HG02884 (cell line): Measurements from ENCODE around the gene CNGA3.

Source experiments
- ATAC-seq: cut with Tn5 transposase; IDR thresholded peaks from one replicate; pipeline ENCODE4 v1.9.1; 2021; ENCODE audit warnings: mild to moderate bottlenecking, moderate library complexity; ENCODE audit not compliant: unreplicated experiment

CNGA3 gene

GRCh38 chr2:98324181-98324580 lies 22.1 kb upstream of the CNGA3 start:
- ATAC-seq: no peak

GRCh38 chr2:98327776-98328175 lies 18.5 kb upstream of the CNGA3 start:
- ATAC-seq: no peak

DNA sequence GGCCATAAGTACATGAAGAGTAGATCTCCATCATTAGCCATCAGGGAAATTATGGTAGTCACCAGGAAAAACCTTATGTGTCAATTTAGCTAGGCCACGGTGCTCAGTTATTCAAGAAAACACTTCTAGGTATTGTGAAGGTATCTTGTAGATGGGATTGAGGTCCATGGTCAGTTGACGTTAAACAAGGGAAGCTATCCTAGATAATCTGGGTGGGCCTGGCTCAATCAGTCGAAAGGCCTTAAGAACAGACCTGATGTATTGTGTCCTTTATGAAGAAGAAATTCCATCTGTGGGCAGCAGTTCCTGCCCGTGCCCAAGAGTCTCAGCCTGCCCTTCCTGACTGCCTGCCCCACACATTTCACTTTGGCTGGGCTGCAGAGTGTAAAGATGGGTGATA lies 16.7 kb upstream of the CNGA3 start:
- ATAC-seq: no peak

GRCh38 chr2:98332989-98333388 lies 13.3 kb upstream of the CNGA3 start:
- ATAC-seq: no peak

DNA sequence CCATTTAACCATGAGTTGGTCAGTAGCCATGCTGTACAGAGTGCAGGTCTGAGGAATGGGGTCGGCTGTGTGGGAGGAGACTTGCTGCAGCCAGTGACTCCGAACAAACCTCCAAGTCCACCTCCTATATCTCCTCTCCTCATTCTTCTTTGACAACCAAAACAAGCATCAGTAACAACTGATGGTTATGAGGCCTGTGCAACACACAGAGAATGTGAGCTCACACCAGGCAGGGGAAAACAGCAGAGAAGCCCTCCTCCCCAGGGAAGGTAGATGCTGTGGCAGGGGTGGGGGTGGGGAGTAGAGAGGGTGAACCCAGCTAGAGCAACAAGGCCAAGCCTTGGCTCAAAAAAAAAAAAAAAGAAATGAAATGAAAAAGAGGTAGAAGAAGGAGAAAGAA lies 12.3 kb upstream of the CNGA3 start:
- ATAC-seq: no peak

GRCh38 chr2:98334439-98335078 lies 11.7 kb upstream of the CNGA3 start:
- ATAC-seq: no peak

- ATAC-seq: no peak
Measured at GRCh38 chr2:98335271-98335670, 11.0 kb upstream of the CNGA3 start.

GRCh38 chr2:98341241-98341640 lies 5.0 kb upstream of the CNGA3 start:
- ATAC-seq: no peak

DNA sequence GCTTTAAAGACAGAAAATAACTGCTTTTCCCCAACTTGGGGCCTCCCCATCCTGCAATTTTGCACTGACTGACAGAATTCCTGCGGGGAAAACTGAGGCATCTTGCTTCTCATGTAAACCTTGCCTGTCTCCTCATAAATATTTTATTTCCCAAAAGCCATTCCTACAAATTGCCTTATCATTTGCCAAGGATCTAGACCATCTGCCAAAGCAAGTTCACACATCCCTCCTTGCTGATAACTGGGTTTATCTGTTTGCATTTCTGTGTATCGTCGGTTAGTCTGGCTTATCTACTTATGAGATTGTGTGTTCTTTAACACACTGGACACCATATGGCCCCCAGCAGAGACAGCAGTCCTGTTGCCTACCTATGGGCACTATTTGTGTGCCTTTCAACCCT lies 3.0 kb upstream of the CNGA3 start:
- no peak for ATAC-seq

DNA sequence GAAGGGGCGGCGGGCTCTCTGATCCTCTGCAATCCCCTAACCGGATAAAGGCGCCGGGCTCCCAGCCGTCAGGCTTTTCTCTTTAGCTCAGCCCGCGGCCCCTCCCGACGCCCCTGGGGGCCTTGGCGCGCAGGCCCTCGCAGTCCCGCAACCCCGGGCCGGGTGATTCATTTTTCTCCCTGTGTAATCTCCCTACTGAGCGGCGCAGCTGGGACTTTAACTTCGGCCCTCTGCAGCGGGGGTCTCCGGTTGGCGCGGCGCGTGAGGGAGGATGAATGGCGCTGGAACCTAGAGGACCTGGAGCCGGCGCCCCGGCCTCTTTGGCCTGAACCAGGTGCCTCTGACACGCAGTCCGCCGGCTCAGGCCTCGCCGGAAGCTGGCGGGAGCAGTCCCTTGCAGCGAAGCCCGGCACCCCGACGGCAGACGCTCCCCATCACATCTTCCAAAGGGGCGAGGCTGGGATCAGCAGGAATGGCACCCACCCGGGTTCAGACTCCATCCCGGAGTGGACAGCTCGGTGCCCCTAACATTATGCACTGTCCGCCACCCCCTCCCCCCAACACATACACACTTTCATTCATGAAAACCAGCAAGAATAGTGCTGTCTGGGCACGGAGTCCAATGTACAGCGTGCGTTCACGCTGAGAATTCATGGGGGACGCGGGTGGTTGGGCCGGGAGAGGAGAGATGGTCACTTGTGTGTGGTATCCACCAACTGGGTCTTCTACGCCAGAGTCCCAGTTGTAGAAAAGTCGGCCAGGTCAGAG lies 1.2 kb downstream of the CNGA3 start:
- ATAC-seq: no peak

- ATAC-seq: no peak
Measured at GRCh38 chr2:98348066-98348561, 1.9 kb downstream of the CNGA3 start.

DNA sequence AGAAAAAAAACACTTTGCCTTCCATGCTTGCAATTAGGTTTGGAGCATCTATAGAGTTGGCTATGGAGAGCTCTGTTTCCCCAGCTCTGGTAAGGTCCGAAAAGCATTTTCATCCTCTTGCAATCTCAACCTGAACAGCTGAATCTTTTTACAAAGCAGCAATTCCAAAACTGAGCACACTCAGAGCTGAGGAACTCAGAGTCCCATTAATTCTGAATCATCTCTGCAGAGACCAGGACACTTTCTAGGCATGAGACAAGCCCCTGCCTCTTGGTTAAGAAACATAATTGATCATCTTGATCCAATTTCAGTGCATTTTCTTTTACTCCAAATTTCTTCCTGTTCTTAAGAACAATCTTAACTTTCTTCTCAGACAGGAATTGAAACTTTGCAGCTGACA lies 4.2 kb downstream of the CNGA3 start:
- ATAC-seq: no peak

- no peak for ATAC-seq
Measured at GRCh38 chr2:98355881-98356280, 9.6 kb downstream of the CNGA3 start.

DNA sequence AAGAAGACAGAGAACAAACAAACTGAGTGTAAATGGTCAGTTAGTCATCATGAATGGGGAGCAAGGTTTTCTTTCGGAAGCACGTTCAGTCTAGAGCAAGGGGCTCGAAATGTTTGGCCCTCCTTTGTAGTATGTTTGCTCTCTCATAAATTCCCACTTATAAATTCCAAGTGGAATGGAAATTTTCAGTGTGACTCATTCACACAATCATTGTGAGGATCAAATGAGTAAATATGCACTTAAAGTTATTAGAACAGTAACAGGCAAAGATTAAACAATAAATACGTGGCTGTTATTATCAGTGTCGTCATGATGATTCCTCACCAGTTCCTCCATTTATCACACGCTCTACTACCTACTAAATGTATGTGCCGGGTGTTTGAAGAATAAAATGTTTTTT lies 10.5 kb downstream of the CNGA3 start:
- no peak for ATAC-seq

GRCh38 chr2:98357849-98358248 lies 11.6 kb downstream of the CNGA3 start:
- no peak for ATAC-seq

DNA sequence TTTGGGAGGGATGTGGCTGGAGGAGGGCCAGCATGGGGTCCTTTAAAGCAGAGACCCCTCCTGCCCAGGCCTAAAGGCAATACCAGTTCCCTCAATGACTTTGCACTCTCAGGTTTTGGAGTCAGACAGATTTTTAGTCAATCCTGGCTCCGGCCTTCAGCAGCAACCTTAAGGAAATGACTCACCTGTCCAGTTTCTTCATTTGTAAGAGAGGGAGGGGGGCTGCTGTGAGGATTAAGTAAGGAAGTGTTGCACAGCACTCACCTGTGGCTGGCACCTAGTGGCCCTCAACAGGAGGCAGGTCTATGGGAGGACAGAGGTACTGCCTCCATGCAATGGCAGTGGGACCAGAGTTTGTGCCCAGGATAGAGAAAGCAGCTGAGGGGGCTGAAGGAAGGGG lies 13.7 kb downstream of the CNGA3 start:
- no peak for ATAC-seq

DNA sequence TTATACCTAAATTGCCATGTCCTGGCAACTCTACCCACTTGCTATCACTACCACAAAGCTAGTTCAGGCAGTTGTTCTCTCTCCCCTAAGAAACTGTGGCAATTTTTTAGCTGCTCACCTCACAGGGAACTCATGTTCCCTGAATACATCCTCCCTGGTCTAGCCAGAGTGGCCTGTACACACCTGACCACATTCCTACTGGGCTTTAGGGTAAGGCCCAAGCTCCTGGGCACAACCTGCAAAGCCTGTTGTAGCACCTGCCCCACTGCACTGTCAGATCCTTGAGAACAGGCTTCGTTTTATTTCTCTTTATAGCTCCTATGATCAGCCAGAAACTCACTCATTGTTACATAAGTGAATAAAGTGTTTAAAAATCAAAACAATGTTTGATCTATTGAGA lies 21.5 kb downstream of the CNGA3 start:
- ATAC-seq: no peak

- no peak for ATAC-seq
Measured at GRCh38 chr2:98369710-98370239, 23.5 kb downstream of the CNGA3 start.

- no peak for ATAC-seq
Measured at GRCh38 chr2:98372121-98372520, 25.9 kb downstream of the CNGA3 start.

- no peak for ATAC-seq
Measured at GRCh38 chr2:98372579-98372978, 26.3 kb downstream of the CNGA3 start.

GRCh38 chr2:98374286-98374685 lies 28.0 kb downstream of the CNGA3 start:
- no peak for ATAC-seq

GRCh38 chr2:98374958-98375570 lies 28.8 kb downstream of the CNGA3 start:
- ATAC-seq: no peak
